Measurements from ENCODE around the gene PSAPL1. TPM values are rescaled to one million over a fixed set of nuclear protein-coding genes. Genes with fewer than 3 reads are reported as not detected.

PSAPL1 gene, protein sequence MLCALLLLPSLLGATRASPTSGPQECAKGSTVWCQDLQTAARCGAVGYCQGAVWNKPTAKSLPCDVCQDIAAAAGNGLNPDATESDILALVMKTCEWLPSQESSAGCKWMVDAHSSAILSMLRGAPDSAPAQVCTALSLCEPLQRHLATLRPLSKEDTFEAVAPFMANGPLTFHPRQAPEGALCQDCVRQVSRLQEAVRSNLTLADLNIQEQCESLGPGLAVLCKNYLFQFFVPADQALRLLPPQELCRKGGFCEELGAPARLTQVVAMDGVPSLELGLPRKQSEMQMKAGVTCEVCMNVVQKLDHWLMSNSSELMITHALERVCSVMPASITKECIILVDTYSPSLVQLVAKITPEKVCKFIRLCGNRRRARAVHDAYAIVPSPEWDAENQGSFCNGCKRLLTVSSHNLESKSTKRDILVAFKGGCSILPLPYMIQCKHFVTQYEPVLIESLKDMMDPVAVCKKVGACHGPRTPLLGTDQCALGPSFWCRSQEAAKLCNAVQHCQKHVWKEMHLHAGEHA
- total RNA-seq: under 1 TPM in 1 of 3 donors, not detected in 2; 0.15 TPM

DNA sequence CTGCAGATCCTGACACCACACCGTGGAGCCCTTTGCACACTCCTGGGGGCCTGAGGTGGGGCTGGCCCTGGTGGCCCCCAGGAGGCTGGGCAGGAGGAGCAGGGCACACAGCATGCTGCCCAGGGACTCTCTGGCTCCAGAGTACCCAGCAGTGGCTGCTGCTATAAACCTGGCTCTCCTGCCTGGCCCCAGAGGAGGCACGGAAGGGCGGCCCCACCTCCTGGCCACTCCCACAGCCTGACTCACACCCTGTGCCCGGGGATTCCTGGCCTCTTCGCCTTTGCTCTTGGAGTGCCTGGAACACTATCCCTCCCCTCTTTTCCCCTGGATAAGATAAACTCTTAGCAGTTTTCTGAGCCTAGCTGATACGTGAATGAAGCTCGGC is at the start of gene PSAPL1:
PSAPL1 (minus strand) TSS at position 165 of the 385 bp plus-strand sequence; CDS start at position 114, 51 bp downstream.
- no peak for TF ChIP-seq POLR2A (IDR thresholded peaks at IDR 0.05)
- TF ChIP-seq, protein P1, sequence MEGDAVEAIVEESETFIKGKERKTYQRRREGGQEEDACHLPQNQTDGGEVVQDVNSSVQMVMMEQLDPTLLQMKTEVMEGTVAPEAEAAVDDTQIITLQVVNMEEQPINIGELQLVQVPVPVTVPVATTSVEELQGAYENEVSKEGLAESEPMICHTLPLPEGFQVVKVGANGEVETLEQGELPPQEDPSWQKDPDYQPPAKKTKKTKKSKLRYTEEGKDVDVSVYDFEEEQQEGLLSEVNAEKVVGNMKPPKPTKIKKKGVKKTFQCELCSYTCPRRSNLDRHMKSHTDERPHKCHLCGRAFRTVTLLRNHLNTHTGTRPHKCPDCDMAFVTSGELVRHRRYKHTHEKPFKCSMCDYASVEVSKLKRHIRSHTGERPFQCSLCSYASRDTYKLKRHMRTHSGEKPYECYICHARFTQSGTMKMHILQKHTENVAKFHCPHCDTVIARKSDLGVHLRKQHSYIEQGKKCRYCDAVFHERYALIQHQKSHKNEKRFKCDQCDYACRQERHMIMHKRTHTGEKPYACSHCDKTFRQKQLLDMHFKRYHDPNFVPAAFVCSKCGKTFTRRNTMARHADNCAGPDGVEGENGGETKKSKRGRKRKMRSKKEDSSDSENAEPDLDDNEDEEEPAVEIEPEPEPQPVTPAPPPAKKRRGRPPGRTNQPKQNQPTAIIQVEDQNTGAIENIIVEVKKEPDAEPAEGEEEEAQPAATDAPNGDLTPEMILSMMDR (IDR thresholded peaks at IDR 0.05): no peak
- no peak for TF ChIP-seq POLR2AphosphoS5 (IDR thresholded peaks at IDR 0.05)
- intact Hi-C loops (cut with DNase I; ENCODE audit: low total_unique reads): loop anchor here (1.0 kb wide), 1 partner anchor 28 kb away; no protein-coding TSS in a partner anchor
- Histone ChIP-seq H3K36me3 (no peaks in the 10 kb centered on the region), H3K27ac (no peak within 1 kb of the TSS), H3K9me3 (peaks cover 0 to 8% of the 10 kb centered on the region in 2 donors), H3K4me1 (no peaks in the 10 kb centered on the region), H3K27me3 (no peaks in the 10 kb centered on the region), H3K4me3 (no peak within 1 kb of the TSS)
- no peak for DNase-seq (ENCODE audit: low spot score in 2 of 2)

DNA sequence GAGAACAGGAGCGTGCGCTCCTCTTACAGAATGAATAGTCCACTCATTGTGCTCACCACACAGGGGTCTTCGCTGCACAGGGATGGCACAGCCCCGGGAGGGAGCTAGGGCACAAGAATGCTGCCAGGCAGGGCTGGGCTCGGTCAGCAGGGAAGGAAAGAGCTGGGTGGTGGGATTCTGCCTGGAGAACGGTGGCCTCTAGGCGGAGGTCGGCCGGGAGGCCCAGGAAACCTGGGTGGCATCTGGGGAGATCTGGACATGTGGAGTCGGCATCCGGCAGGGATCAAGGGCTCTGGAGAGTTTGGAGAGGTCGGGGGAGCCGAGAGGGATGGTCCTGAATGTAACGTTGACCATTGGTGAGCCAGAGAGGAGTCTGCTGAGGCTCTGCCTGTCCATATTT is 46.5 kb upstream of the PSAPL1 start:
- TF ChIP-seq POLR2AphosphoS5 (IDR thresholded peaks at IDR 0.05) (no peak), POLR2A (IDR thresholded peaks at IDR 0.05) (no peak)
- TF ChIP-seq, protein P1 (IDR thresholded peaks at IDR 0.05): no peak
- intact Hi-C loops (cut with DNase I; ENCODE audit: low total_unique reads): no loop called here
- no peak for DNase-seq (ENCODE audit: low spot score in 2 of 2)
- Histone ChIP-seq H3K27me3 (no peaks in the 10 kb centered on the region), H3K36me3 (no peaks in the 10 kb centered on the region), H3K27ac (no peak overlapping the region), H3K9me3 (no peaks in the 10 kb centered on the region), H3K4me1 (no peaks in the 10 kb centered on the region), H3K4me3 (no peak overlapping the region)

DNA sequence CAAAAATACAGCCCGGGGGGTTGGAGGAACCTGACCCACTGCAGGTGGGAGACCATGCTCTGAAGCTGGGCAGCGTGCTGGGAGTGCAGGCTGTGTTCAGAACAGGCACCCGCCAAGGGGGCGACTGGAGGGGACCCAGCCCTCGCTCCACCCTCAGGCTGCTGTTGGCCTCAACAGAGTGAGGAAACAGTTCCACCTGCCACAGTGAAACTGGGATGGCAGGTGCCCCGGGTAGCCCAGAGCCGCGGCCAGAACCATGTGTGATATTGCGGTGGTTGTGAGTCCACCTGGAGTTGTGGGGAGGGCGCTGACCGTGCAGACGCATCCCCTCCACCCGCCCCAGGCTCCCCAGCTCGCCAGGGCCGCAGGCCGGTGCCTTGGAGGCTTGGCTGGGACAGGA is 45.7 kb upstream of the PSAPL1 start:
- Histone ChIP-seq H3K27me3 (no peaks in the 10 kb centered on the region), H3K27ac (no peak overlapping the region), H3K9me3 (no peaks in the 10 kb centered on the region), H3K4me1 (no peaks in the 10 kb centered on the region), H3K36me3 (no peaks in the 10 kb centered on the region), H3K4me3 (no peak overlapping the region)
- no peak for DNase-seq (ENCODE audit: low spot score in 2 of 2)
- TF ChIP-seq, protein P1 (IDR thresholded peaks at IDR 0.05): no peak
- no peak for TF ChIP-seq POLR2A (IDR thresholded peaks at IDR 0.05)
- TF ChIP-seq POLR2AphosphoS5 (IDR thresholded peaks at IDR 0.05): no peak
- intact Hi-C loops (cut with DNase I; ENCODE audit: low total_unique reads): no loop called here

DNA sequence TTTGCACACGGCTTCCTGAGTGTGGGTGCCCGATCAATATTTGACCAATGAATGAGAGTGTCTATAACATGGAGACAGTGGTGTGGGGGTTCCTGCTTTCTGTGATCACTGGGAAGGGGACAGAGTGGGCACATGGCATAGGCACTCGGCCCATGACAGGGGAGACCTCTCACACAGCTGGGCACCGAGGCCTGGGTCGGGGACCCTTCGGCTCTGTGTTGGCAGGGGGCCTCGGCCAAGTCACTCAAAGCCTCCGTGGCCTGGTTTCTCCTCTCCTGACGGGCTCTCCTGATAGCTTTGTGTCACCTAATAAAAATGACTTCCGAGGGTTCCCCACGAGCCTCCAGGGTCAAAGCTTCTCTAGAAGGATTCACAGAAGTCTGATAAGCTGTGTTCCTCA is 43.9 kb upstream of the PSAPL1 start:
- Histone ChIP-seq H3K4me1 (no peaks in the 10 kb centered on the region), H3K27me3 (no peaks in the 10 kb centered on the region), H3K36me3 (no peaks in the 10 kb centered on the region), H3K4me3 (no peak overlapping the region), H3K9me3 (no peaks in the 10 kb centered on the region), H3K27ac (no peak overlapping the region)
- DNase-seq (ENCODE audit: low spot score in 2 of 2): no peak
- no peak for TF ChIP-seq POLR2AphosphoS5 (IDR thresholded peaks at IDR 0.05)
- intact Hi-C loops (cut with DNase I; ENCODE audit: low total_unique reads): no loop called here

DNA sequence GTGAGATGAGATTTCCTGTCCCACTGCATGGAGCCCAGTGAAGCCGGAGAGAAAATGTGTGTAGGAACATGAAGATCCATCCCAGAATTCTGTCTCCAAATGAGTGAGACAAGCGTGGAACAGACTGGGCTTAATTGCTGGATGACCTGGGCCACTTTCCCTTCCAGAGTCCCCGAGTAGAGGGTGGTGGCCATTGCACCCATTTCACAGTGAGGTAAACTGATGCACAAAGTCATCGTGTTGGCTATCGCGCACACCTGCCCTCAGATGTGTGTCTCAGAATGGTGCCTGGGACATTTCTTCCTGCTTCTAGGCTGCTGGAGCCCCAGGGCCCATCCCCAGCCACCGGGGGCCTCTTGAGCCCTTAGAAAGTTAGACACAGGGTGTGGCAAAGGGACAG is 43.0 kb upstream of the PSAPL1 start:
- H3K4me1 ChIP-seq: no peaks in the 10 kb centered on the region
- no peak overlapping the region for H3K4me3 ChIP-seq
- H3K27me3 ChIP-seq: no peaks in the 10 kb centered on the region
- intact Hi-C loops (cut with DNase I; ENCODE audit: low total_unique reads): no loop called here
- H3K27ac ChIP-seq: no peak overlapping the region
- no peak for DNase-seq (ENCODE audit: low spot score in 2 of 2)
- TF ChIP-seq POLR2A (IDR thresholded peaks at IDR 0.05): no peak
- no peak for TF ChIP-seq POLR2AphosphoS5 (IDR thresholded peaks at IDR 0.05)
- TF ChIP-seq, protein P1 (IDR thresholded peaks at IDR 0.05): no peak
- no peaks in the 10 kb centered on the region for H3K36me3 ChIP-seq
- H3K9me3 ChIP-seq: no peaks in the 10 kb centered on the region
